K562 (cell line): Measurements from ENCODE around the gene PTTG1IP. TPM values are rescaled to one million over a fixed set of nuclear protein-coding genes. Genes with fewer than 3 reads are reported as not detected.

Experiments used
- ATF1 ChIP-seq, 2 experiments: fragments of 450-650 bp in 1 of 2; IDR thresholded peaks; 2 replicates each; pipeline ENCODE4 v1.6.1; 2016; ENCODE audit warnings: missing compliant biosample characterization in 1 of 2, missing genetic modification characterization in 1 of 2
- CHD2 ChIP-seq: IDR thresholded peaks from 2 replicates; pipeline ENCODE4 v1.6.1; 2011; ENCODE audit warnings: low read depth, low read length
- CREB1 ChIP-seq, 2 experiments: sonication (generic) in 1 of 2; formaldehyde crosslinking in 1 of 2; IDR thresholded peaks; 2 replicates each; pipeline versions ENCODE4 v1.6.1 to v1.8.0; 2012 to 2022; ENCODE audit warnings: inconsistent platforms in 1 of 2, mild to moderate bottlenecking in 1 of 2, missing genetic modification reagents in 1 of 2, moderate library complexity in 1 of 2
- ETV5 ChIP-seq: sonication (generic); formaldehyde crosslinking; IDR thresholded peaks from 2 replicates; pipeline ENCODE4 v1.4.0; 2020; ENCODE audit warnings: low read depth, mild to moderate bottlenecking, missing genetic modification reagents
- FIP1L1 ChIP-seq: fragments of 200-400 bp; formaldehyde crosslinking; IDR thresholded peaks from 2 replicates; pipeline ENCODE4 v1.6.1; 2018; ENCODE audit warnings: mild to moderate bottlenecking, low read depth, low read length; ENCODE audit not compliant: poor library complexity, severe bottlenecking
- FOXP1 ChIP-seq: sonication (generic); formaldehyde crosslinking; IDR thresholded peaks from 2 replicates; pipeline ENCODE4 v1.8.0; 2022; ENCODE audit warnings: mild to moderate bottlenecking, missing genetic modification reagents
- HDAC3 ChIP-seq: fragments of 450-650 bp; IDR thresholded peaks from 2 replicates; pipeline ENCODE4 v1.6.1; 2018; ENCODE audit warnings: borderline replicate concordance, mild to moderate bottlenecking, moderate library complexity; ENCODE audit not compliant: partially characterized antibody
- KLF13 ChIP-seq: fragments of 450-650 bp; IDR thresholded peaks from 2 replicates; pipeline ENCODE4 v1.6.1; 2016; ENCODE audit warnings: missing genetic modification characterization, low read depth, mild to moderate bottlenecking, missing compliant biosample characterization, moderate library complexity, borderline replicate concordance
- L3MBTL2 ChIP-seq: fragments of 450-650 bp; IDR thresholded peaks from 2 replicates; pipeline ENCODE4 v1.6.1; 2016; ENCODE audit warnings: mild to moderate bottlenecking, moderate library complexity
- MITF ChIP-seq: IDR thresholded peaks from 2 replicates; pipeline ENCODE4 v1.6.1; 2014; ENCODE audit warnings: antibody characterized with exemption
- POLR2G ChIP-seq: fragments of 200-400 bp; formaldehyde crosslinking; IDR thresholded peaks from 2 replicates; pipeline ENCODE4 v1.6.1; 2017; ENCODE audit warnings: low read depth, mild to moderate bottlenecking, antibody characterized with exemption, low read length, moderate library complexity
- POU5F1 ChIP-seq: fragments of 150-350 bp; IDR thresholded peaks from 2 replicates; pipeline ENCODE4 v1.6.1; 2014; ENCODE audit warnings: borderline replicate concordance, low read length, low read depth, mild to moderate bottlenecking; ENCODE audit not compliant: partially characterized antibody
- RBM34 ChIP-seq: fragments of 200-400 bp; formaldehyde crosslinking; IDR thresholded peaks from 2 replicates; pipeline ENCODE4 v1.6.1; 2018; ENCODE audit warnings: low read length, borderline replicate concordance; ENCODE audit not compliant: insufficient read depth
- ZBTB7A ChIP-seq: IDR thresholded peaks from 2 replicates; pipeline ENCODE4 v1.6.1; 2011; ENCODE audit warnings: low read depth, mild to moderate bottlenecking, low read length, moderate library complexity, borderline replicate concordance; ENCODE audit not compliant: control insufficient read depth
- ZFP1 ChIP-seq: fragments of 450-650 bp; formaldehyde crosslinking; IDR thresholded peaks from 2 replicates; pipeline ENCODE4 v1.4.0; 2020; ENCODE audit warnings: mild to moderate bottlenecking, mixed read lengths
- ZKSCAN8 ChIP-seq: fragments of 200-800 bp; sonication (Bioruptor generic); IDR thresholded peaks from 2 replicates; pipeline ENCODE4 v1.6.1; 2016; ENCODE audit warnings: missing genetic modification characterization, missing compliant biosample characterization
- ZNF217 ChIP-seq: sonication (generic); formaldehyde crosslinking; IDR thresholded peaks from 2 replicates; pipeline ENCODE4 v1.8.0; 2022; ENCODE audit warnings: mild to moderate bottlenecking, missing genetic modification reagents
- ZNF263 ChIP-seq: sonication (generic); formaldehyde crosslinking; IDR thresholded peaks from 2 replicates; pipeline ENCODE4 v1.8.0; 2022; ENCODE audit warnings: mild to moderate bottlenecking, missing genetic modification reagents, borderline replicate concordance
- ZNF311 ChIP-seq: fragments of 250-450 bp; sonication (Bioruptor Pico); IDR thresholded peaks from 2 replicates; pipeline ENCODE4 v1.4.0; 2020; ENCODE audit warnings: mild to moderate bottlenecking, moderate library complexity
- polyA plus RNA-seq, 8 experiments: library from polyadenylated mRNA; depleted of rRNA in 4 of 8; stranded (reverse) in 5 of 8; unstranded in 3 of 8; fragments of >200 nt; fragmentation: Nextera tagmentation in 2 of 8; fragmentation: Illumina TruSeq in 1 of 8; extraction: Ambion mirVana in 2 of 8; extraction: Trizol in 1 of 8; gene quantifications; 2 replicates each; pipeline versions ENCODE4 v1.2.1 to v1.2.3, GENCODE V29; 2011 to 2014; ENCODE audit warnings: inconsistent platforms in 1 of 8, missing spikeins in 1 of 8
- total RNA-seq, 7 experiments: library from RNA; depleted of rRNA in 6 of 7; stranded (reverse); fragments of >200 nt in 6 of 7; fragmentation: Illumina TruSeq in 2 of 7; extraction: Trizol in 2 of 7; gene quantifications; 2 replicates each; pipeline versions ENCODE4 v1.2.1 to v1.2.3, GENCODE V29; 2011 to 2021; ENCODE audit warnings: low replicate concordance in 1 of 7
- TF ChIP-seq, protein P1 (sequence below): fragments of 450-650 bp; formaldehyde crosslinking; IDR thresholded peaks from 2 replicates; pipeline ENCODE4 v1.4.0; 2020; ENCODE audit warnings: mild to moderate bottlenecking, moderate library complexity

PTTG1IP gene
- total and polyA plus RNA-seq, 9 of the 15 experiments (the other 6 are each of a cell fraction or from before 2014, with no cell fraction given), result 5.0 to 99.3 (median 82.4) TPM

DNA sequence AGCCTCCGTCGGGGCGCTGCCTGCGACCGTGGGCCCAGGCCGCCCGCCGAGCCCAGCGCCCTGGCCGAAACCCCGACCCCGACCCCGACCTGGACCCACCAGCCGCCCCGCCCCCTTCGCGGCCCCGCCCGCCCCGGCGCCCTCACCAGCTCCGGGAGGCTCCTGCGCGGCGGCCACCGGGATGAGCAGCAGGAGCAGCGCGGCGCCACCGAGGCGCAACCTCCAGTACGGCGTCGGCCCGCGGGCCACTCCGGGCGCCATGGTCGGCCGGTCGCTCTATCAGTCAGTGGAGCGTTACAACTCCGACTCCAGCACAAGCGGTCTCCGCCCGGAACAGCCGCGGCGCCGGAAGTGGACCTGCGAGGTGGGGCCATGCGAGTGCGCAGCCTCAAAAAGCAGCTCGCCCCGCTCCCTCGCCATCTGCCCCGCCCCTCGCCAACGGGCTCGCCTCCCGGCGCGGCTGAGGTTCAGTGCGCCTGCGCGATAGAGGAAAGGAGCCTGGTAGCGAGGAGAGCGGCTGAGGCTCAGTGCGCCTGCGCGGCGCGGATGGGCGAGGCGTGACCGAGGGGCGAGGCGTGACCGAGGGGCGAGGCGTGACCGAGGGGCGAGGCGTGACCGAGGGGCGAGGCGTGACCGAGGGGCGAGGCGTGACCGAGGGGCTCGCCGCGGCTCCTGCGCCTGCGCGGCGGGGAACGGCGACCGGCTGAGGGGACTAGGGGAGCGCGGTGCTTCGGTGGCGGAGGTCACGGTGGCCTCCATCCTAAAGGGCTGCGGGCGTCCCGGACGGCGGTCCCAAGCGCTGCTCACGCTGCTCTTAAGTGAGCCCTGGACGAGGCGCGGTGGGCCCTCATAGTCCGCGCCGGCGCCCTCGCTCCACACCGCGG, at the start of gene PTTG1IP (continued):
- peak; percentile 69 for TF ChIP-seq POU5F1
- no peak for TF ChIP-seq ZKSCAN8 (CRISPR knock-in tag)
- no peak for TF ChIP-seq ZFP1 (CRISPR knock-in tag)
- 0 out of 2 replicates have a peak, but pooled peaks have one; percentile 21 for TF ChIP-seq ZNF263
- TF ChIP-seq CREB1 (IDR thresholded peaks at IDR 0.05), result peak; percentile 19; the same call in 1 of the 2 replicates
- TF ChIP-seq CREB1 (CRISPR knock-in tag; IDR thresholded peaks at IDR 0.05), result peak; percentile 31; the same call in 1 of the 2 replicates
- TF ChIP-seq L3MBTL2, result peak; percentile 98
- peak; percentile 86 for TF ChIP-seq ETV5 (CRISPR knock-in tag)
- no peak for TF ChIP-seq ATF1 (CRISPR knock-in tag; IDR thresholded peaks at IDR 0.05)
- peak; percentile 54 for TF ChIP-seq ATF1 (tag; IDR thresholded peaks at IDR 0.05)
- no peak for TF ChIP-seq CHD2
- TF ChIP-seq MITF, result no peak
- no peak for TF ChIP-seq ZNF217 (CRISPR knock-in tag)
- peak; percentile 91 for TF ChIP-seq ZBTB7A
- TF ChIP-seq, protein P1, sequence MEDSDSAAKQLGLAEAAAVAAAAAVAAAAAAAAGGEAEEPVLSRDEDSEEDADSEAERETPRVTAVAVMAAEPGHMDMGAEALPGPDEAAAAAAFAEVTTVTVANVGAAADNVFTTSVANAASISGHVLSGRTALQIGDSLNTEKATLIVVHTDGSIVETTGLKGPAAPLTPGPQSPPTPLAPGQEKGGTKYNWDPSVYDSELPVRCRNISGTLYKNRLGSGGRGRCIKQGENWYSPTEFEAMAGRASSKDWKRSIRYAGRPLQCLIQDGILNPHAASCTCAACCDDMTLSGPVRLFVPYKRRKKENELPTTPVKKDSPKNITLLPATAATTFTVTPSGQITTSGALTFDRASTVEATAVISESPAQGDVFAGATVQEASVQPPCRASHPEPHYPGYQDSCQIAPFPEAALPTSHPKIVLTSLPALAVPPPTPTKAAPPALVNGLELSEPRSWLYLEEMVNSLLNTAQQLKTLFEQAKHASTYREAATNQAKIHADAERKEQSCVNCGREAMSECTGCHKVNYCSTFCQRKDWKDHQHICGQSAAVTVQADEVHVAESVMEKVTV (CRISPR knock-in tag), result no peak
- TF ChIP-seq HDAC3, result no peak
- TF ChIP-seq RBM34, result 0 out of 2 replicates have a peak, but pooled peaks have one; percentile 45
- TF ChIP-seq FIP1L1, result peak; percentile 92
- peak; percentile 91 for TF ChIP-seq POLR2G
- 0 out of 2 replicates have a peak, but pooled peaks have one; percentile 10 for TF ChIP-seq KLF13 (tag)
- TF ChIP-seq FOXP1, result 0 out of 2 replicates have a peak, but pooled peaks have one; percentile 76
- 0 out of 2 replicates have a peak, but pooled peaks have one; percentile 8 for TF ChIP-seq ZNF311
